T-helper 1 cell (primary cell): ENCODE measurements around the gene AMD1.
A peak's percentile ranks its signal among the peaks of the same experiment; 100 is the strongest.

Experiments
- DNase-seq, 5 donors: peaks; one replicate each; pipeline ENCODE4 v3.0.0-alpha.2; 2012 to 2020

AMD1 gene

GRCh38 chr6:110939429-110940200 is 65.0 kb downstream of the AMD1 start:
- DNase-seq: peak in 1 of 5 donors; percentile 6

GRCh38 chr6:110944681-110945151 is 70.1 kb downstream of the AMD1 start:
- peak in 1 of 5 donors; percentile 94 for DNase-seq
